ENCODE data around the gene SPOCK3. TPM values are rescaled to one million over a fixed set of nuclear protein-coding genes. Genes with fewer than 3 reads are reported as not detected.

SPOCK3 gene
- total and polyA plus RNA-seq, 4 donors, result 0.08 to 0.42 (median 0.24) TPM

DNA sequence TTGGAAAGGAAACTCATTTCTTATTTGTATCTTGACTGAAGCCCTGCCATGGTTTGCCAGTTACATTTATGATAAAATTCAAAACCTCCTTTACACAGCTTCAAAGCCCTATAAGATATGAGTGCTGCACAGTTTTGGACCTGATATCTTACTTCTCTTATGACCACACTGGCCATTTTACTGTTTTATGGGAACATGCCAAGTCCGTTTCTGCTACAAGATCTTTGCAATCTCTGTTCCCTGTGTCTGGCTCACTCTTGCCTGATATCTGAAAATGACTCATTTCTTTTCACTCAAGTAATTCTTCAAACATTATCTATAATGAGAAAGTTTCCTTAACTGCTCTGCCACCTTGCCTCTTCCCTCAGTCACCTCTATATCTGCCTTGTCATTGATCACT, 247.3 kb downstream of the SPOCK3 start:
- no peak overlapping the region for H3K4me3 ChIP-seq (ENCODE audit: low read depth in 1 of 3, low read length in 3 of 3)
- 43% methylated on average over 1 of the region's 1 CpG for WGBS
- H3K4me1 ChIP-seq (ENCODE audit: control insufficient read depth in 4 of 4, insufficient read depth in 4 of 4, low read length in 3 of 4), result no peaks in the 10 kb centered on the region
- H3K9ac ChIP-seq (ENCODE audit: low read depth in 1 of 2, low read length in 2 of 2), result no peak overlapping the region
- H3K27me3 ChIP-seq (ENCODE audit: control insufficient read depth in 4 of 4, insufficient read depth in 4 of 4, low read length in 3 of 4), result no peaks in the 10 kb centered on the region
- no peak for DNase-seq (ENCODE audit: low spot score)
- no peaks in the 10 kb centered on the region for H3K9me3 ChIP-seq (ENCODE audit: control insufficient read depth in 4 of 4, low read length in 3 of 4)
- no peaks in the 10 kb centered on the region for H3K36me3 ChIP-seq (ENCODE audit: control insufficient read depth in 4 of 4, insufficient read depth in 3 of 4, low read depth in 1 of 4, low read length in 3 of 4)
- H3K27ac ChIP-seq (ENCODE audit: low read depth in 1 of 2, low read length in 2 of 2), result no peak overlapping the region
- TF ChIP-seq, protein P1, sequence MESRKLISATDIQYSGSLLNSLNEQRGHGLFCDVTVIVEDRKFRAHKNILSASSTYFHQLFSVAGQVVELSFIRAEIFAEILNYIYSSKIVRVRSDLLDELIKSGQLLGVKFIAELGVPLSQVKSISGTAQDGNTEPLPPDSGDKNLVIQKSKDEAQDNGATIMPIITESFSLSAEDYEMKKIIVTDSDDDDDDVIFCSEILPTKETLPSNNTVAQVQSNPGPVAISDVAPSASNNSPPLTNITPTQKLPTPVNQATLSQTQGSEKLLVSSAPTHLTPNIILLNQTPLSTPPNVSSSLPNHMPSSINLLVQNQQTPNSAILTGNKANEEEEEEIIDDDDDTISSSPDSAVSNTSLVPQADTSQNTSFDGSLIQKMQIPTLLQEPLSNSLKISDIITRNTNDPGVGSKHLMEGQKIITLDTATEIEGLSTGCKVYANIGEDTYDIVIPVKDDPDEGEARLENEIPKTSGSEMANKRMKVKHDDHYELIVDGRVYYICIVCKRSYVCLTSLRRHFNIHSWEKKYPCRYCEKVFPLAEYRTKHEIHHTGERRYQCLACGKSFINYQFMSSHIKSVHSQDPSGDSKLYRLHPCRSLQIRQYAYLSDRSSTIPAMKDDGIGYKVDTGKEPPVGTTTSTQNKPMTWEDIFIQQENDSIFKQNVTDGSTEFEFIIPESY (IDR thresholded peaks at IDR 0.05), result no peak
- TF ChIP-seq SP1 (IDR thresholded peaks at IDR 0.05) (no peak), RAD21 (IDR thresholded peaks at IDR 0.05) (no peak), TAF1 (conservative IDR thresholded peaks at IDR 0.05) (no peak), HNF4A (conservative IDR thresholded peaks at IDR 0.05) (no peak), RXRA (IDR thresholded peaks at IDR 0.05) (no peak), EGR1 (IDR thresholded peaks at IDR 0.05; ENCODE audit: low read depth in 2 of 2) (no peak), JUND (IDR thresholded peaks at IDR 0.05) (no peak), GABPA (IDR thresholded peaks at IDR 0.05 in 1 of 2, conservative IDR thresholded peaks at IDR 0.05 in 1 of 2) (no peak), NR2F2 (IDR thresholded peaks at IDR 0.05) (no peak), FOXA2 (IDR thresholded peaks at IDR 0.05) (no peak), FOXA1 (IDR thresholded peaks at IDR 0.05) (no peak), HNF4G (IDR thresholded peaks at IDR 0.05) (no peak), YY1 (IDR thresholded peaks at IDR 0.05) (no peak)
- TF ChIP-seq, protein P2, sequence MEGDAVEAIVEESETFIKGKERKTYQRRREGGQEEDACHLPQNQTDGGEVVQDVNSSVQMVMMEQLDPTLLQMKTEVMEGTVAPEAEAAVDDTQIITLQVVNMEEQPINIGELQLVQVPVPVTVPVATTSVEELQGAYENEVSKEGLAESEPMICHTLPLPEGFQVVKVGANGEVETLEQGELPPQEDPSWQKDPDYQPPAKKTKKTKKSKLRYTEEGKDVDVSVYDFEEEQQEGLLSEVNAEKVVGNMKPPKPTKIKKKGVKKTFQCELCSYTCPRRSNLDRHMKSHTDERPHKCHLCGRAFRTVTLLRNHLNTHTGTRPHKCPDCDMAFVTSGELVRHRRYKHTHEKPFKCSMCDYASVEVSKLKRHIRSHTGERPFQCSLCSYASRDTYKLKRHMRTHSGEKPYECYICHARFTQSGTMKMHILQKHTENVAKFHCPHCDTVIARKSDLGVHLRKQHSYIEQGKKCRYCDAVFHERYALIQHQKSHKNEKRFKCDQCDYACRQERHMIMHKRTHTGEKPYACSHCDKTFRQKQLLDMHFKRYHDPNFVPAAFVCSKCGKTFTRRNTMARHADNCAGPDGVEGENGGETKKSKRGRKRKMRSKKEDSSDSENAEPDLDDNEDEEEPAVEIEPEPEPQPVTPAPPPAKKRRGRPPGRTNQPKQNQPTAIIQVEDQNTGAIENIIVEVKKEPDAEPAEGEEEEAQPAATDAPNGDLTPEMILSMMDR (IDR thresholded peaks at IDR 0.05; ENCODE audit: low read depth, low read length, missing input control), result no peak
- TF ChIP-seq, protein P3, sequence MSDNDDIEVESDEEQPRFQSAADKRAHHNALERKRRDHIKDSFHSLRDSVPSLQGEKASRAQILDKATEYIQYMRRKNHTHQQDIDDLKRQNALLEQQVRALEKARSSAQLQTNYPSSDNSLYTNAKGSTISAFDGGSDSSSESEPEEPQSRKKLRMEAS (IDR thresholded peaks at IDR 0.05), result no peak
- TF ChIP-seq, protein P4, sequence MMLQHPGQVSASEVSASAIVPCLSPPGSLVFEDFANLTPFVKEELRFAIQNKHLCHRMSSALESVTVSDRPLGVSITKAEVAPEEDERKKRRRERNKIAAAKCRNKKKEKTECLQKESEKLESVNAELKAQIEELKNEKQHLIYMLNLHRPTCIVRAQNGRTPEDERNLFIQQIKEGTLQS (IDR thresholded peaks at IDR 0.05), result no peak
- TF ChIP-seq, protein P5, sequence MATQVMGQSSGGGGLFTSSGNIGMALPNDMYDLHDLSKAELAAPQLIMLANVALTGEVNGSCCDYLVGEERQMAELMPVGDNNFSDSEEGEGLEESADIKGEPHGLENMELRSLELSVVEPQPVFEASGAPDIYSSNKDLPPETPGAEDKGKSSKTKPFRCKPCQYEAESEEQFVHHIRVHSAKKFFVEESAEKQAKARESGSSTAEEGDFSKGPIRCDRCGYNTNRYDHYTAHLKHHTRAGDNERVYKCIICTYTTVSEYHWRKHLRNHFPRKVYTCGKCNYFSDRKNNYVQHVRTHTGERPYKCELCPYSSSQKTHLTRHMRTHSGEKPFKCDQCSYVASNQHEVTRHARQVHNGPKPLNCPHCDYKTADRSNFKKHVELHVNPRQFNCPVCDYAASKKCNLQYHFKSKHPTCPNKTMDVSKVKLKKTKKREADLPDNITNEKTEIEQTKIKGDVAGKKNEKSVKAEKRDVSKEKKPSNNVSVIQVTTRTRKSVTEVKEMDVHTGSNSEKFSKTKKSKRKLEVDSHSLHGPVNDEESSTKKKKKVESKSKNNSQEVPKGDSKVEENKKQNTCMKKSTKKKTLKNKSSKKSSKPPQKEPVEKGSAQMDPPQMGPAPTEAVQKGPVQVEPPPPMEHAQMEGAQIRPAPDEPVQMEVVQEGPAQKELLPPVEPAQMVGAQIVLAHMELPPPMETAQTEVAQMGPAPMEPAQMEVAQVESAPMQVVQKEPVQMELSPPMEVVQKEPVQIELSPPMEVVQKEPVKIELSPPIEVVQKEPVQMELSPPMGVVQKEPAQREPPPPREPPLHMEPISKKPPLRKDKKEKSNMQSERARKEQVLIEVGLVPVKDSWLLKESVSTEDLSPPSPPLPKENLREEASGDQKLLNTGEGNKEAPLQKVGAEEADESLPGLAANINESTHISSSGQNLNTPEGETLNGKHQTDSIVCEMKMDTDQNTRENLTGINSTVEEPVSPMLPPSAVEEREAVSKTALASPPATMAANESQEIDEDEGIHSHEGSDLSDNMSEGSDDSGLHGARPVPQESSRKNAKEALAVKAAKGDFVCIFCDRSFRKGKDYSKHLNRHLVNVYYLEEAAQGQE (IDR thresholded peaks at IDR 0.05), result no peak

All from liver (tissue), 9 donors.